A673 (cell line): Measurements from ENCODE around the gene FTCD.

Experiments used
- CTCF ChIP-seq: fragments of 300-800, 200-600 bp; sonication (generic); conservative IDR thresholded peaks from 2 replicates; pipeline ENCODE4 v1.5.1; 2017; ENCODE audit warnings: low read depth, mild to moderate bottlenecking, antibody characterized with exemption, low read length, moderate library complexity, mixed read lengths
- EZH2 ChIP-seq: fragments of 200-600 bp; sonication (generic); IDR thresholded peaks from 2 replicates; pipeline ENCODE4 v1.6.1; 2017; ENCODE audit warnings: borderline replicate concordance, low read depth, mild to moderate bottlenecking, mixed read lengths, antibody characterized with exemption, low read length; ENCODE audit not compliant: poor library complexity, severe bottlenecking

GRCh38 chr21:46171585-46171984 is 16.2 kb upstream of the FTCD start:
- no peak for TF ChIP-seq CTCF
- no peak for TF ChIP-seq EZH2
